ENCODE measurements around the gene SNAPIN. TPM values are rescaled to one million over a fixed set of nuclear protein-coding genes. Genes with fewer than 3 reads are reported as not detected.

Gene SNAPIN
- total RNA-seq, 1 experiment from 2014 or later, result 23.4 TPM

DNA sequence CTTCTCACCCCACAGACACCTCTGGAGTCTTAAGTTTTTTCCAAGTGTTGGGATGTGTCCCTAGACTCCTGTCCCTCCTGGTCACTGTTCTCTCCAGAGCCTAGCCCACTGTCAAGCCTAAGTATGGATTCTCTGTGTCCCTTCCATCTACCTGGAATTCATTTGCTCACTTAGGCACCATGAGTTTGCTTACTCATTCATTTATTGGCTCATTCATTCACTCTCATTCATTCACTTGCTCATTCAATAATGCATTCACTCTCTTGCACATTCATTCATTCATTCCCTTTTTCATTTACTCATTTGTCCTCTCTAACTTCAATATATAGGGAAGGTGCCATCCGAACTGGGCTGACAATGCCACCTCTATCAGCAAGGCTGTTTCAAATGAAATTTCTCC is 47.1 kb upstream of the SNAPIN start:
- no peak for TF ChIP-seq ZBTB21 (CRISPR knock-in tag; IDR thresholded peaks at IDR 0.05; ENCODE audit: borderline replicate concordance)
- no peak for TF ChIP-seq ZNF423 (CRISPR knock-in tag; IDR thresholded peaks at IDR 0.05)
- TF ChIP-seq GTF2I (CRISPR knock-in tag; conservative IDR thresholded peaks at IDR 0.05), result no peak
- TF ChIP-seq, protein P1, sequence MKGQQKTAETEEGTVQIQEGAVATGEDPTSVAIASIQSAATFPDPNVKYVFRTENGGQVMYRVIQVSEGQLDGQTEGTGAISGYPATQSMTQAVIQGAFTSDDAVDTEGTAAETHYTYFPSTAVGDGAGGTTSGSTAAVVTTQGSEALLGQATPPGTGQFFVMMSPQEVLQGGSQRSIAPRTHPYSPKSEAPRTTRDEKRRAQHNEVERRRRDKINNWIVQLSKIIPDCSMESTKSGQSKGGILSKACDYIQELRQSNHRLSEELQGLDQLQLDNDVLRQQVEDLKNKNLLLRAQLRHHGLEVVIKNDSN (CRISPR knock-in tag; IDR thresholded peaks at IDR 0.05), result no peak
- no peak for TF ChIP-seq ATF1 (CRISPR knock-in tag; IDR thresholded peaks at IDR 0.05)
- TF ChIP-seq TCF7 (CRISPR knock-in tag; IDR thresholded peaks at IDR 0.05; ENCODE audit: low read depth), result no peak
- TF ChIP-seq, protein P2, sequence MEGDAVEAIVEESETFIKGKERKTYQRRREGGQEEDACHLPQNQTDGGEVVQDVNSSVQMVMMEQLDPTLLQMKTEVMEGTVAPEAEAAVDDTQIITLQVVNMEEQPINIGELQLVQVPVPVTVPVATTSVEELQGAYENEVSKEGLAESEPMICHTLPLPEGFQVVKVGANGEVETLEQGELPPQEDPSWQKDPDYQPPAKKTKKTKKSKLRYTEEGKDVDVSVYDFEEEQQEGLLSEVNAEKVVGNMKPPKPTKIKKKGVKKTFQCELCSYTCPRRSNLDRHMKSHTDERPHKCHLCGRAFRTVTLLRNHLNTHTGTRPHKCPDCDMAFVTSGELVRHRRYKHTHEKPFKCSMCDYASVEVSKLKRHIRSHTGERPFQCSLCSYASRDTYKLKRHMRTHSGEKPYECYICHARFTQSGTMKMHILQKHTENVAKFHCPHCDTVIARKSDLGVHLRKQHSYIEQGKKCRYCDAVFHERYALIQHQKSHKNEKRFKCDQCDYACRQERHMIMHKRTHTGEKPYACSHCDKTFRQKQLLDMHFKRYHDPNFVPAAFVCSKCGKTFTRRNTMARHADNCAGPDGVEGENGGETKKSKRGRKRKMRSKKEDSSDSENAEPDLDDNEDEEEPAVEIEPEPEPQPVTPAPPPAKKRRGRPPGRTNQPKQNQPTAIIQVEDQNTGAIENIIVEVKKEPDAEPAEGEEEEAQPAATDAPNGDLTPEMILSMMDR (IDR thresholded peaks at IDR 0.05), result no peak
- no peak for TF ChIP-seq ZNF416 (CRISPR knock-in tag; IDR thresholded peaks at IDR 0.05)
- no peak for TF ChIP-seq KAT7 (CRISPR knock-in tag; IDR thresholded peaks at IDR 0.05; ENCODE audit: borderline replicate concordance)
- TF ChIP-seq CREM (CRISPR knock-in tag; IDR thresholded peaks at IDR 0.05), result no peak
- no peak for TF ChIP-seq ELF4 (CRISPR knock-in tag; IDR thresholded peaks at IDR 0.05; ENCODE audit: low read depth)
- no peak for TF ChIP-seq NR3C1 (CRISPR knock-in tag; conservative IDR thresholded peaks at IDR 0.05; ENCODE audit: low read depth)
- TF ChIP-seq OVOL2 (CRISPR knock-in tag; IDR thresholded peaks at IDR 0.05; ENCODE audit: borderline replicate concordance), result no peak
- no peak for TF ChIP-seq ZNF317 (CRISPR knock-in tag; IDR thresholded peaks at IDR 0.05; ENCODE audit: borderline replicate concordance, low read depth)
- no peak for TF ChIP-seq PRDM15 (CRISPR knock-in tag; IDR thresholded peaks at IDR 0.05)
- TF ChIP-seq NFATC4 (CRISPR knock-in tag; IDR thresholded peaks at IDR 0.05), result no peak
- TF ChIP-seq IRF1 (CRISPR knock-in tag; IDR thresholded peaks at IDR 0.05), result no peak
- TF ChIP-seq, protein P3, sequence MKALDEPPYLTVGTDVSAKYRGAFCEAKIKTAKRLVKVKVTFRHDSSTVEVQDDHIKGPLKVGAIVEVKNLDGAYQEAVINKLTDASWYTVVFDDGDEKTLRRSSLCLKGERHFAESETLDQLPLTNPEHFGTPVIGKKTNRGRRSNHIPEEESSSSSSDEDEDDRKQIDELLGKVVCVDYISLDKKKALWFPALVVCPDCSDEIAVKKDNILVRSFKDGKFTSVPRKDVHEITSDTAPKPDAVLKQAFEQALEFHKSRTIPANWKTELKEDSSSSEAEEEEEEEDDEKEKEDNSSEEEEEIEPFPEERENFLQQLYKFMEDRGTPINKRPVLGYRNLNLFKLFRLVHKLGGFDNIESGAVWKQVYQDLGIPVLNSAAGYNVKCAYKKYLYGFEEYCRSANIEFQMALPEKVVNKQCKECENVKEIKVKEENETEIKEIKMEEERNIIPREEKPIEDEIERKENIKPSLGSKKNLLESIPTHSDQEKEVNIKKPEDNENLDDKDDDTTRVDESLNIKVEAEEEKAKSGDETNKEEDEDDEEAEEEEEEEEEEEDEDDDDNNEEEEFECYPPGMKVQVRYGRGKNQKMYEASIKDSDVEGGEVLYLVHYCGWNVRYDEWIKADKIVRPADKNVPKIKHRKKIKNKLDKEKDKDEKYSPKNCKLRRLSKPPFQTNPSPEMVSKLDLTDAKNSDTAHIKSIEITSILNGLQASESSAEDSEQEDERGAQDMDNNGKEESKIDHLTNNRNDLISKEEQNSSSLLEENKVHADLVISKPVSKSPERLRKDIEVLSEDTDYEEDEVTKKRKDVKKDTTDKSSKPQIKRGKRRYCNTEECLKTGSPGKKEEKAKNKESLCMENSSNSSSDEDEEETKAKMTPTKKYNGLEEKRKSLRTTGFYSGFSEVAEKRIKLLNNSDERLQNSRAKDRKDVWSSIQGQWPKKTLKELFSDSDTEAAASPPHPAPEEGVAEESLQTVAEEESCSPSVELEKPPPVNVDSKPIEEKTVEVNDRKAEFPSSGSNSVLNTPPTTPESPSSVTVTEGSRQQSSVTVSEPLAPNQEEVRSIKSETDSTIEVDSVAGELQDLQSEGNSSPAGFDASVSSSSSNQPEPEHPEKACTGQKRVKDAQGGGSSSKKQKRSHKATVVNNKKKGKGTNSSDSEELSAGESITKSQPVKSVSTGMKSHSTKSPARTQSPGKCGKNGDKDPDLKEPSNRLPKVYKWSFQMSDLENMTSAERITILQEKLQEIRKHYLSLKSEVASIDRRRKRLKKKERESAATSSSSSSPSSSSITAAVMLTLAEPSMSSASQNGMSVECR (CRISPR knock-in tag; IDR thresholded peaks at IDR 0.05; ENCODE audit: borderline replicate concordance), result no peak
- TF ChIP-seq ZNF219 (CRISPR knock-in tag; IDR thresholded peaks at IDR 0.05; ENCODE audit: borderline replicate concordance), result no peak
- DNase-seq (ENCODE audit: low spot score) (no peak), ATAC-seq (no peak)
- Mint-ChIP-seq H3K9me3 (no peaks in the 10 kb centered on the region), H3K27ac (no peak overlapping the region), H3K4me1 (peaks cover 63% of the 10 kb centered on the region), H3K4me3 (no peak overlapping the region), H3K27me3 (ENCODE audit: low read depth) (no peaks in the 10 kb centered on the region; the same call in 1 of the 2 replicates), H3K36me3 (no peaks in the 10 kb centered on the region)
- POLR2A ChIA-PET, result interaction anchor here (0.5 to 1.1 kb wide), 2 partner anchors 16 to 41 kb away, joined by 3 read pairs; partner anchors contain the start of gene S100A13
- CTCF ChIA-PET, result interaction anchor here (0.8 to 14.4 kb wide), 7 partner anchors 12 to 43 kb away, joined by 3 to 230 read pairs (median 13); partner anchors contain the start of genes CHTOP, S100A1 and S100A13

All from WTC11 (cell line).